ENCODE data around the gene TOX3. TPM values are rescaled to one million over a fixed set of nuclear protein-coding genes. Genes with fewer than 3 reads are reported as not detected.

The TOX3 gene
- polyA plus RNA-seq, 1 of the 3 experiments (the other 2 are of a cell fraction): not detected

- ChIA-PET CTCF (no interaction called here), POLR2A (no interaction called here)
- 8% methylated on average over 5 of the region's 5 CpGs for WGBS (ENCODE audit: low lambda C conversion rate)
Measured at GRCh38 chr16:52552643-52553042, 5.7 kb upstream of the TOX3 start.

More at GRCh38 chr16:52552643-52553042, 5.7 kb upstream of the TOX3 start:
- H2AFZ ChIP-seq (ENCODE audit: low read depth): no peak overlapping the region
- no peak overlapping the region for H3K4me3 ChIP-seq (ENCODE audit: low read depth in 2 of 2, low read length in 1 of 2)
- no peak overlapping the region for H3K9ac ChIP-seq
- H3K4me2 ChIP-seq: no peak overlapping the region
- no peaks in the 10 kb centered on the region for H3K9me3 ChIP-seq
- TF ChIP-seq TCF12 (IDR thresholded peaks at IDR 0.05): no peak
- TF ChIP-seq TEAD4 (IDR thresholded peaks at IDR 0.05; ENCODE audit: borderline replicate concordance, insufficient read depth): no peak
- no peak for TF ChIP-seq RAD21 (IDR thresholded peaks at IDR 0.05; ENCODE audit: low read length)
- TF ChIP-seq EZH2phosphoT487 (IDR thresholded peaks at IDR 0.05; ENCODE audit: borderline replicate concordance, low read depth): no peak
- TF ChIP-seq ELF1 (IDR thresholded peaks at IDR 0.05): no peak
- TF ChIP-seq, protein P1, sequence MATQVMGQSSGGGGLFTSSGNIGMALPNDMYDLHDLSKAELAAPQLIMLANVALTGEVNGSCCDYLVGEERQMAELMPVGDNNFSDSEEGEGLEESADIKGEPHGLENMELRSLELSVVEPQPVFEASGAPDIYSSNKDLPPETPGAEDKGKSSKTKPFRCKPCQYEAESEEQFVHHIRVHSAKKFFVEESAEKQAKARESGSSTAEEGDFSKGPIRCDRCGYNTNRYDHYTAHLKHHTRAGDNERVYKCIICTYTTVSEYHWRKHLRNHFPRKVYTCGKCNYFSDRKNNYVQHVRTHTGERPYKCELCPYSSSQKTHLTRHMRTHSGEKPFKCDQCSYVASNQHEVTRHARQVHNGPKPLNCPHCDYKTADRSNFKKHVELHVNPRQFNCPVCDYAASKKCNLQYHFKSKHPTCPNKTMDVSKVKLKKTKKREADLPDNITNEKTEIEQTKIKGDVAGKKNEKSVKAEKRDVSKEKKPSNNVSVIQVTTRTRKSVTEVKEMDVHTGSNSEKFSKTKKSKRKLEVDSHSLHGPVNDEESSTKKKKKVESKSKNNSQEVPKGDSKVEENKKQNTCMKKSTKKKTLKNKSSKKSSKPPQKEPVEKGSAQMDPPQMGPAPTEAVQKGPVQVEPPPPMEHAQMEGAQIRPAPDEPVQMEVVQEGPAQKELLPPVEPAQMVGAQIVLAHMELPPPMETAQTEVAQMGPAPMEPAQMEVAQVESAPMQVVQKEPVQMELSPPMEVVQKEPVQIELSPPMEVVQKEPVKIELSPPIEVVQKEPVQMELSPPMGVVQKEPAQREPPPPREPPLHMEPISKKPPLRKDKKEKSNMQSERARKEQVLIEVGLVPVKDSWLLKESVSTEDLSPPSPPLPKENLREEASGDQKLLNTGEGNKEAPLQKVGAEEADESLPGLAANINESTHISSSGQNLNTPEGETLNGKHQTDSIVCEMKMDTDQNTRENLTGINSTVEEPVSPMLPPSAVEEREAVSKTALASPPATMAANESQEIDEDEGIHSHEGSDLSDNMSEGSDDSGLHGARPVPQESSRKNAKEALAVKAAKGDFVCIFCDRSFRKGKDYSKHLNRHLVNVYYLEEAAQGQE (IDR thresholded peaks at IDR 0.05; ENCODE audit: low read depth, low read length): no peak
- TF ChIP-seq TAF1 (IDR thresholded peaks at IDR 0.05; ENCODE audit: borderline replicate concordance, low read depth, low read length): no peak
- no peak for TF ChIP-seq EP300 (IDR thresholded peaks at IDR 0.05; ENCODE audit: borderline replicate concordance in 1 of 2, low read depth in 1 of 2, low read length in 1 of 2)
- TF ChIP-seq, protein P2, sequence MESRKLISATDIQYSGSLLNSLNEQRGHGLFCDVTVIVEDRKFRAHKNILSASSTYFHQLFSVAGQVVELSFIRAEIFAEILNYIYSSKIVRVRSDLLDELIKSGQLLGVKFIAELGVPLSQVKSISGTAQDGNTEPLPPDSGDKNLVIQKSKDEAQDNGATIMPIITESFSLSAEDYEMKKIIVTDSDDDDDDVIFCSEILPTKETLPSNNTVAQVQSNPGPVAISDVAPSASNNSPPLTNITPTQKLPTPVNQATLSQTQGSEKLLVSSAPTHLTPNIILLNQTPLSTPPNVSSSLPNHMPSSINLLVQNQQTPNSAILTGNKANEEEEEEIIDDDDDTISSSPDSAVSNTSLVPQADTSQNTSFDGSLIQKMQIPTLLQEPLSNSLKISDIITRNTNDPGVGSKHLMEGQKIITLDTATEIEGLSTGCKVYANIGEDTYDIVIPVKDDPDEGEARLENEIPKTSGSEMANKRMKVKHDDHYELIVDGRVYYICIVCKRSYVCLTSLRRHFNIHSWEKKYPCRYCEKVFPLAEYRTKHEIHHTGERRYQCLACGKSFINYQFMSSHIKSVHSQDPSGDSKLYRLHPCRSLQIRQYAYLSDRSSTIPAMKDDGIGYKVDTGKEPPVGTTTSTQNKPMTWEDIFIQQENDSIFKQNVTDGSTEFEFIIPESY (IDR thresholded peaks at IDR 0.05; ENCODE audit: borderline replicate concordance, low read depth): no peak
- no peak for TF ChIP-seq FOXJ3 (CRISPR knock-in tag; IDR thresholded peaks at IDR 0.05)
- no peak for TF ChIP-seq GATA2 (CRISPR knock-in tag; IDR thresholded peaks at IDR 0.05)
- TF ChIP-seq GABPA (IDR thresholded peaks at IDR 0.05; ENCODE audit: low read depth): no peak
- no peak for TF ChIP-seq MXI1 (IDR thresholded peaks at IDR 0.05; ENCODE audit: low read depth, low read length)
- TF ChIP-seq POLR2AphosphoS5 (IDR thresholded peaks at IDR 0.05; ENCODE audit: low read depth, low read length): no peak
- TF ChIP-seq NFIC (IDR thresholded peaks at IDR 0.05; ENCODE audit: borderline replicate concordance): no peak
- TF ChIP-seq MEF2A (IDR thresholded peaks at IDR 0.05; ENCODE audit: borderline replicate concordance, low read depth): no peak
- TF ChIP-seq NRF1 (IDR thresholded peaks at IDR 0.05; ENCODE audit: low read depth, low read length): no peak
- no peak for TF ChIP-seq CHD2 (IDR thresholded peaks at IDR 0.05; ENCODE audit: low read length, partially characterized antibody)
- no peak for TF ChIP-seq JUND (IDR thresholded peaks at IDR 0.05)
- H3K27ac ChIP-seq (ENCODE audit: low read depth in 2 of 2, low read length in 1 of 2): no peak overlapping the region
- H3K27me3 ChIP-seq (ENCODE audit: insufficient read depth): 0 out of 2 replicates have a peak, but pooled peaks cover 6% of the 10 kb centered on the region
- H3K4me1 ChIP-seq (ENCODE audit: control insufficient read depth in 1 of 2, insufficient read depth in 2 of 2, low read depth in 1 of 2, low read length in 1 of 2): no peaks in the 10 kb centered on the region
- H4K20me1 ChIP-seq (ENCODE audit: insufficient read depth): no peaks in the 10 kb centered on the region
- no peaks in the 10 kb centered on the region for H3F3A ChIP-seq (replicated peaks; ENCODE audit: insufficient read depth)
- no peaks in the 10 kb centered on the region for H3K9me2 ChIP-seq
- no peaks in the 10 kb centered on the region for H3K79me2 ChIP-seq (ENCODE audit: insufficient read depth)
- no peaks in the 10 kb centered on the region for H3K36me3 ChIP-seq (replicated peaks in 1 of 2; ENCODE audit: control insufficient read depth in 1 of 2, insufficient read depth in 2 of 2, low read length in 1 of 2)
- DNase-seq: no peak
